Dedifferentiated amniotic fluid mesenchymal stem cell (primary cell): ENCODE results near the gene HBG2.
"Not testable (repeated sequence)": the region's sequence is repeated elsewhere in the genome, so short reads cannot be mapped to it uniquely, and the experiment has no call there.

Experiments used
- DNase-seq: peaks from one replicate; pipeline ENCODE4 v3.0.0-alpha.2; 2016; ENCODE audit errors: extremely low spot score

Gene HBG2

GRCh38 chr11:5249807-5250396, 4.7 kb downstream of the HBG2 start, which contains the start of gene HBG1:
TSS of gene HBG1 (minus strand) at chr11:5249857. CDS start at chr11:5249804, 53 bp downstream.
- DNase-seq, result not testable (repeated sequence)

DNA sequence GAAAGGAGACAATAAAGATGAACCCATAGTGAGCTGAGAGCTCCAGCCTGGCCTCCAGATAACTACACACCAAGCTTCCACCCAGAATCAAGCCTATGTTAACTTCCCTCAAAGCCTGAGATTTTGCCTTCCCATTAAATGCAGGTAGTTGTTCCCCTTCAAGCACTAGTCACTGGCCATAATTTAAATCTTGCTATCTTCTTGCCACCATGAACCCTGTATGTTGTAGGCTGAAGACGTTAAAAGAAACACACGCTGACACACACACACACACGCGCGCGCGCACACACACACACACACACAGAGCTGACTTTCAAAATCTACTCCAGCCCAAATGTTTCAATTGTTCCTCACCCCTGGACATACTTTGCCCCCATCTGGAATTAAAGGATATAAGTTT, 6.1 kb downstream of the HBG2 start:
- DNase-seq, result not testable (repeated sequence)

DNA sequence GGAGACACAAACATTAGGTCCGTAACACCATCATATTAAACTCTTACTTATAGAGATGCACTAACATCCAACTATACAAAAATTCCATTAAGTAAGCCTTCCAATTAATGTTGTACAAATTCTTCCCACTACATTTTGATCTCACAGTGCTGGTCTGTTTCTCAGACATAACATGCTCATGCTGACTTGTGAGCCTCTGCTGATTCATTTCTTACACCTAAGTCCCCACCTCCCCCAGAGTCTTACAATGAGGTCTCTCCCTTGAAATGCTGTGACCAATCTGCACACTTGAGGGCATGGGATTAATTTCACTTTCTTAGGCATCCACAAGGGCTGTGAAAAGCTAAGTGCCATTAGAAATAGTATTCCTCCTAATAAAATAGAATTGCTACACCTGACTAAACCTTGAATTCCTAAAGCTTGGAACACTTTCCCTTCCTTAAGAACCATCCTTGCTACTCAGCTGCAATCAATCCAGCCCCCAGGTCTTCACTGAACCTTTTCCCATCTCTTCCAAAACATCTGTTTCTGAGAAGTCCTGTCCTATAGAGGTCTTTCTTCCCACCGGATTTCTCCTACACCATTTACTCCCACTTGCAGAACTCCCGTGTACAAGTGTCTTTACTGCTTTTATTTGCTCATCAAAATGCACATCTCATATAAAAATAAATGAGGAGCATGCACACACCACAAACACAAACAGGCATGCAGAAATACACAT, 6.9 kb downstream of the HBG2 start:
- no peak for DNase-seq

DNA sequence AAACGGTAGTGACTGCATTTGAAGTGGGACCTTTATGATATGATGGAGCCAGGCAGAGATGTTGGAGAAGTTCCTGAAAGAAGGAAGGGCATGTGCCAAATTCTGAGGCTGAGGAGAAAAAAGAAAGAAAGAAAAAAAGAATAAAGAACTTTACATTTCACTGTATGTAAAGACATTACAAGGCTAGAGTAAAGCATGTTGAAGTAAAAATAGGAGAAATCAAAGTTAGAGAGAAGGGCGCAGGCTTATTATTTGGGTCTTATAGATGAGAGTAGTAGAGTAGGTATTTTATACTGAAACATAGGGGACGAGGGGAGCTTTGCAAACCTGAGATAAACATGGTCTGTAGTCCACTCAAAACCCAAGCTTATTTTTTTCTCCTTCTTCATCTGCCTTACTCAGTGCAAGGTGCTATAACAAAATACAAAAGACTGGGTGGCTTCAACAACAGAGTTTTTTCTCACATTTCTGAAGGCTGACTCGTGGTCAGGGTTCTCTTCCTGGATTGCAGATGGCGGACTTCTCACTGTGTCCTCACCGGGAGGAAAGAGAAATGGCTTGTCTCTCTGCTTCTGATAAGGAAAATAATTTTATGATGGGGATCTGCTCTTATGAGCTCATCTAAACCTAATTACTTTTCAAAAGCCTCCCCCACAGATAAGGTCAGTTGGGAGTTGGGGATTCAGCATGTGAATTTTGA, 7.7 kb downstream of the HBG2 start:
- no peak for DNase-seq

DNA sequence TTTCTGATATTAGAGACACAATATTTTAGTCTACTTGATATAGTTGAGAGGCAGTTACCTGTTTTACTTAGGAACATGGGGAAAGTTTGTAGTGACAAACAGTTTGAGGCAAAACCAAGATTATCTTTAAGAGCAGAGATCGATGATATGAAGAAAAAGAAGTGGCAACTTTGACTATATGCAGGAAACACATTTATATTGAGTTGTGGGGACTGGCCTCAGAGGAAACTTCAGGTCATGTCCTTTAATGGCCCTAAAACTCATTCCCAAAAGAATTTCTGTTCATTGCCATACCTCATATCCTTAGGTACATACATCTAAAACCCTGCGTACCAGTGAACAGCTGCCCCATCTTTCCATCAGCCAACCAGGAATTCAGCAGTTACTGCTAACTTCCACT, 9.4 kb downstream of the HBG2 start:
- no peak for DNase-seq

GRCh38 chr11:5243816-5244180, 10.8 kb downstream of the HBG2 start:
- no peak for DNase-seq

DNA sequence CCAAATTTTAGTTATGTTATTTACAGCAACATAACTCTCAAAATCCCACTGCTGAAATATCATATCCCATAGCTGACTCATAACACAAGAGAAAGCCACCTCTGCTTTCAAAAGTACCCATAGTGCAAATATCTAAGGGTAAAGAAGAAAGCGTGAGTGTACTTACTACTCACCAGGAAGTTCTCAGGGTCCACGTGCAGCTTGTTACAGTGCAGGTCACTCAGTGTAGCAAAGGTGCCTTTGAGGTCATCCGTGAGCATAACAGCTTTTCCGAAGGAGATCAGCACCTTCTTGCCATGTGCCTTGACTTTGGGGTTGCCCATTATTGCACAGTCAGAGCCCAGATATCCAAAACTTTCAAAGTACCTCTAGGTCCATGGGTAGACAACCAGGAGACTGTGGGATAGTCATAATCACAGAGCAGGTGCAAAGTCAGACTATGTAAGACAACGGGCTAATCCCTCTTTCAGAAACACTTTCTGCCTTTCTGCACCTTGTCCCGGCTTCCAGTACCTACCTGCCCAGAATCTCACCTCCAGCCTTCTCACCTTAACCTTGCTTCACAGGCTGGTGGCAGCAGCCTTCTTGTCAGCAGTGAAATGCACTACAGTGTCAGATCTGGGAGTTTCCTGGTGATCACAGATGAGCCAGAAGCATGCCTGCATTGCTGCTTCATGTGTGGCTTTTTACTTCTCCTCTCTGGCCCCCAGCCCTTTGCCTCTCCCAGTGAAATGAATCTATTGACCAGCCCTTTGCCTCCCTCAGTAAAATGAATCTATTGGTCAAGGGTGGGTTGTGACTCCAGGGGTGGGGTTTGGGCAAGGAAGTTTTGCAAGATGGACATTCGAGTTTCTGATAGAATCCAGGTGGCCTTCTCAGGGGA, 11.4 kb downstream of the HBG2 start:
- DNase-seq, result no peak

DNA sequence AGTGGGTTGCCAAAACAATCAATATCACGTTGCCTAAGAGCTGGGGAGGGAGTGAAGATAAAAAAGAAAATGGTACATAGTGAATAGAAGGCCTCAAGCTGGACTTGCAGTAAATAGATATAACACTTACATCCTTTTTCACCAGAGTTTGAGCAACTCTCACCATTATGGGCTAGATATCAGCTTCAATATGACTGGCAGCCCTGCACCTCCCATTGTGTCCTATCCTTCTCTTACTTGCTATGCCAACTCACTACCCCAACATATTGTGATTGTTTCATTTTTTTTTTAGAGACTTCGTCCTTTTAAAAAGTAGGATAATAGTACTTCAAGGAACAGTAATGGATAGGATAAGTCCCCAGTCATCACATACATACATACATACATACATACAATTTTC, 12.4 kb downstream of the HBG2 start:
- no peak for DNase-seq

- no peak for DNase-seq
These were observed 13.1 kb downstream of the HBG2 start for GRCh38 chr11:5241458-5241857.

DNA sequence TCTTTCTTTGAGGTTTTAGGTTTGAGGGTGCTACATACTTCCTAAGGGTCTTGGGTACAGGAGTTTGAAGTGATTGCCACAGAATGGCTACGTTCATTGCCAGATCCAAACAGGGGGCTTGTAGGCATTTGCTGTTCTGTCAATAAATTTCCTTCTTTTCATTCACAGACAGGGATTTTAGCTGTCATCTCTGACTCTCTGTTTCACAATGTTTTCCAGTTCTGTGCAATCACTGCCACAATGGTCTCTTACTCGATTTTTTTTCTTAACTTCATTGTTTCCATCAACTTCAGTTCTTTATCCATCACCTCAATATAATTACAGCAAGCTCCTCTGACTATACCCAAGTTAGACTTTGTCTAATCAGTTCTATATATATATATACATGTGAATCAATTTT, 14.1 kb downstream of the HBG2 start:
- no peak for DNase-seq

DNA sequence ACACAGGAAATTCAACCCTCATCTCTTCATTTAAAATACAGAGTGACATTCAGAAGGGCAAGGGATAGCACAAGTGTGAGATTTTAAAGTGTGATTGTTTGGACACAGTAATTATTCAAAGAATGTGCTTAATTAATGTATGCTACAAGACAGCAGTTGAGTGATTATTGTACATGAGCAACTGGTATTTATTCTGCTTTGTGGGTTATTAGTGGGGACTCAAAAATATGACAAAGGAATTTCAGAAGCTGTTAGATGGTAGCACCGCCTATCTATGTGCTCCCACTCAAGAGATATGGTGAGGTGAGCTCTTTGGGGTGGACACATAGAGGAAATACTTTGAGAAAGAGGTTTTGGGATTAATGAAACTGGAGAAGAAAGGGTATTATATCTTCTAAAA, 14.5 kb downstream of the HBG2 start:
- no peak for DNase-seq

DNA sequence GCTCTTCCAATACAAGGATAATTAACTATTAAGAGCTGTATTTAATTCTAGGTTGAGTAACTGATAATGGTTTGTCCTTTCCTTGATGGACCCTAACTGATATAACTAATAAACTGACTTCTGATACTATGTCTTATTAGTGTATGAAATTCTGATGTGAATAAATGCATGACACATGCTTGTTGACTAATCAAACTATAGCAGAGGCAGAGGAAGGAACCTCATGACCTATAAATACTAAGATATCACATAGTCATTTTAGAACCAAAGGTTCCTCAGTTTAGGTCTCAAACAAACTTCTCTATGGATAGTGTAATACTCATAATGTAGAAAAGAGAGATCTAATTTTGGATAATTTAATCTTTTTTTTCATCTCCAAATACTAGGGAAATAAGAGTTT, 15.5 kb downstream of the HBG2 start:
- DNase-seq, result no peak

DNA sequence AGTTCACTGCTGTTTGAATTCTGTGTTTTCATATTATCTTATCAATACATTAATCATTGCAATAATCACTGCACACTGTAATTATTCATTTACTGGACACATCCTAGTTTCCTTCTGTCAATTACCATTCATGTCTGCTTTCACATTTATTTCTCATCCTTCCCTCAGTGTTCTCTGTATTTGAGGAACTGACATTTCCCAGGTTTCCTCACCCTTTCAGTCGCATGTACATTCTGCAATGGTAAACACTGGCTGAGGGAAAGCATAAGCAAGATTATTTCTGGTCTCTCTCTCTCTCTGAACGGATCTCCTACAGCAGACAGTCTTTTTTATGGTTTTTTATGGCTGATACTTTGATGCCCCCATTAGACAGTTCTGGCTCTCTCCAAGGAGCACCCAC, 16.1 kb downstream of the HBG2 start:
- DNase-seq, result no peak

GRCh38 chr11:5237420-5237819, 17.2 kb downstream of the HBG2 start:
- no peak for DNase-seq

DNA sequence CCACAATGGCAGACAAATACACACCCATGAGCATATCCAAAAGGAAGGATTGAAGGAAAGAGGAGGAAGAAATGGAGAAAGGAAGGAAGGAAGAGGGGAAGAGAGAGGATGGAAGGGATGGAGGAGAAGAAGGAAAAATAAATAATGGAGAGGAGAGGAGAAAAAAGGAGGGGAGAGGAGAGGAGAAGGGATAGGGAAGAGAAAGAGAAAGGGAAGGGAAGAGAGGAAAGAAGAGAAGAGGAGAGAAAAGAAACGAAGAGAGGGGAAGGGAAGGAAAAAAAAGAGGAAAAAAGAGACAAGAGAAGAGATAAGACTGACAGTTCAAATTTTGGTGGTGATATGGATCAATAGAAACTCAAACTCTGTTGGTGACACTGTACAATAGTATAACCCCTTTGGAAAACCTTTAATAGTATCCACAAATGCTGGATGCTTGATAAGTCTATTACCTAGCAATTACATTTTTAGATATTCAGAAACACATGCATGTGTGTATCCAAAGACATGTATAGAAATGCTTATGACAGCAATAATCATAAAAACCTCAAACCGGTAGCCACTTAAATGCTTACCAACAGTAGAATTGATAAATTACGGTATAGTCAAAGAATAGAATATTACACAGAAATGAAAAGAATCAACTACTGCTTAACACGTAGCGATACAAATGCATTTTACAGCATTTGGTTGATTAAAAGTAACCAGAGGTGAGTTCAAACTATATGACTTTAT, 19.1 kb downstream of the HBG2 start:
- DNase-seq, result no peak

DNA sequence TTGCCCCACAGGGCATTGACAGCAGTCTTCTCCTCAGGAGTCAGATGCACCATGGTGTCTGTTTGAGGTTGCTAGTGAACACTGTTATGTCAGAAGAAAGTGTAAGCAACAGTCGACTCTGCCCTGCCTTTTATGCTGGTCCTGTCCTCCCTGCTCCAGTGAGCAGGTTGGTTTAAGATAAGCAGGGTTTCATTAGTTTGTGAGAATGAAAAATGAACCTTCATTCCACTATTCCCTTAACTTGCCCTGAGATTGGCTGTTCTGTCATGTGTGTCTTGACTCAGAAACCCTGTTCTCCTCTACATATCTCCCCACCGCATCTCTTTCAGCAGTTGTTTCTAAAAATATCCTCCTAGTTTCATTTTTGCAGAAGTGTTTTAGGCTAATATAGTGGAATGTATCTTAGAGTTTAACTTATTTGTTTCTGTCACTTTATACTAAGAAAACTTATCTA, 20.2 kb downstream of the HBG2 start, which contains the start of gene HBD:
TSS of gene HBD (minus strand) at position 103 of the 454 bp plus-strand sequence. CDS start at position 53, 50 bp downstream.
- peak; percentile 27 for DNase-seq

DNA sequence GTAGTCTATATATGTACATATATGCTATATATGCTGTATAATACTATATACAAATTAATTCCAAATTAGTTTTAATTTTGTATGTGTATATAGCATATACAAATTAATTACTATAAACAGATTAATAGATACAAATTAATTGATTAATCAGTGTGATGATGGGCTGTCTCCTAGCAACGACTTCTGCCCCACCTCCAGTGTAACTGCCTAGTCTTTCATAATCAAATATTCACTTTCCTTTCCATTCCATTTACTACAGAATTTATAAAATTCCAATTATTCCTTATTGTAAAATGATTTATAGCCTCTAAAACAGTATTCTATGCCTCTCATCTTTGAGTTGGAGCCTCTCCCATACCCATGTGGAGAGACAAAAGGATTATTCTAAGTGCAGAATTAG, 21.3 kb downstream of the HBG2 start:
- DNase-seq, result no peak

DNA sequence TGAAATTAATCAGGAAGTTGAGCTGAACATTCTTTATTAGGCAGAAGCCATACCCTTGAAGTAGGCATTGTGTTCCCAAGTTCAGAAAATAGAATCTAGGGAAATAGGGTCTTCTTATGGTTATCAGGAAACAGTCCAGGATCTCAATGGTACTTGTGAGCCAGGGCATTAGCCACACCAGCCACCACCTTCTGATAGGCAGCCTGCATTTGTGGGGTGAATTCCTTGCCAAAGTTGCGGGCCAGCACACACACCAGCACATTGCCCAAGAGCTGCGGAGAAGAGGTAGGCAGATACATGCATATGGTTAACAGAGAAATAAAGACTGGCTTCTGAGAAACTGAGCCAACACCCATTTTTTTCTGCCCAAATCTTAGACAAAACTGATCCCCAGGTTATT, 21.8 kb downstream of the HBG2 start:
- no peak for DNase-seq

DNA sequence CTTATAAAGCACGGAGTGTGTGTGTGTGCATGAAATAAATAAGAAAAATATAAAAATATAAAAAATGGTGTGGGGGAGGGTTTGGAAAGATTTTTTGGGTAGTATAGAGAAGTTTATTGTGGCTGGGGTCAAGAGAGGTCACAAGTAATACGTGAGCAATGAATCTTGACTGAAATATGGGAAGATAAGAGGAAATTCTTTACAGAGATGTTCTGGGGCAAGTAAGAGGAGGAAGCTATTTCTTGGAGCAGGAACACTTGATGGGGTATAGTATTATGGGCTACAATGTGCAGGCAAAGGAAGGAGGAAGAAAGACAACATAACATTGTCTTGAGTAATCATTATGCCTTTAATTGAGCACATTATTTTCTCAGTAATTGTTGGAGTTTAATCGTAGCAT, 22.4 kb downstream of the HBG2 start:
- DNase-seq, result no peak

DNA sequence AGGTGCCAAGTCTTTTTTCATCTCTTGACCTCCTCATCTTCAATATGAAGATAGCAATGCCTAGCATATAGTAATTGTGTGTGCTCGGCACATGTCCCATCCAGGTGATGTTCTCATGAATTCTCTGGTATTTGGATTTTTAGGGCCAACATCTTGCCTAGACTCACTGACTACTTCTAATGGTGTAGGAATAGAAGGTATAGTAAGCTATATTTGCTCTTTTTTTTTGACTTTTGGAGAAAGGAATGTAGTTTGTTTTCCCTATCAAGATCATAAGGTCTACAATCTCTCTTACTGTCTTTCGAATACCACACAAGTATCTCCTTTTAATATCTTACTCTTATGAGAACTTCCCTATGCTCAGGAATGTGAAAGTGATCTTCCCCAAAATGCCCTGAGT, 23.5 kb downstream of the HBG2 start:
- no peak for DNase-seq

DNA sequence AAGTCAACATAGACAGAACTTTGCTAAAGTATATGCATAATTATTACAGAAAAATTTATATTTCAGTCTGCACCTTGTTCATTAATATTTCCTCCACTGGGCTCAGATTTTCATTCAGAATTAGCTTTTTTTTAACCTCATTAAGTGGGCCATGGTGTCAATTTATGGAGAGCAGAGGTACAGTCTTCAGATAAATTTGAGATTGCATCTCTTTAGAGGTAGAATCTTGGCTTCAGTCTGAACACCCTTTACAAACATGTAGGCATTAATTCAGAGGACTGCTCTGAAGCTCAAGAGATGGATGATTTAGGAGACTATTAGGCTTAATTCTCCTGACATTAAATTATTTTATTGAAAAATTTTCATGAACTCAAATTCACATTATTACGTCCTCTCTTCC, 24.3 kb downstream of the HBG2 start:
- DNase-seq, result no peak
